Duodenal mucosa (tissue), 2 donors: ENCODE measurements around the gene EFCAB12.

Experiments
- H3K27ac ChIP-seq: one replicate; pipeline ENCODE4 v1.7.0; 2013; ENCODE audit warnings: low read depth, low read length
- H3K27me3 ChIP-seq, 2 donors: one replicate each; pipeline ENCODE4 v1.7.0; 2013; ENCODE audit warnings: low read length in 2 of 2, control low read depth in 1 of 2; ENCODE audit not compliant: insufficient read depth in 2 of 2, control insufficient read depth in 1 of 2
- H3K36me3 ChIP-seq, 2 donors: one replicate each; pipeline ENCODE4 v1.7.0; 2013; ENCODE audit warnings: low read length in 2 of 2, control low read depth in 1 of 2; ENCODE audit not compliant: insufficient read depth in 2 of 2, control insufficient read depth in 1 of 2
- H3K4me1 ChIP-seq, 2 donors: one replicate each; pipeline ENCODE4 v1.7.0; 2013; ENCODE audit warnings: low read length in 2 of 2, control low read depth in 1 of 2; ENCODE audit not compliant: insufficient read depth in 2 of 2, control insufficient read depth in 1 of 2
- H3K4me3 ChIP-seq, 2 donors: one replicate each; pipeline ENCODE4 v1.7.0; 2013; ENCODE audit warnings: low read length in 2 of 2, low read depth in 1 of 2
- H3K9ac ChIP-seq, 2 donors: one replicate each; pipeline ENCODE4 v1.7.0; 2013; ENCODE audit warnings: low read length in 2 of 2, low read depth in 1 of 2
- H3K9me3 ChIP-seq, 2 donors: one replicate each; pipeline ENCODE4 v1.7.0; 2013; ENCODE audit warnings: low read length in 2 of 2, control low read depth in 1 of 2; ENCODE audit not compliant: control insufficient read depth in 1 of 2

The EFCAB12 gene

DNA sequence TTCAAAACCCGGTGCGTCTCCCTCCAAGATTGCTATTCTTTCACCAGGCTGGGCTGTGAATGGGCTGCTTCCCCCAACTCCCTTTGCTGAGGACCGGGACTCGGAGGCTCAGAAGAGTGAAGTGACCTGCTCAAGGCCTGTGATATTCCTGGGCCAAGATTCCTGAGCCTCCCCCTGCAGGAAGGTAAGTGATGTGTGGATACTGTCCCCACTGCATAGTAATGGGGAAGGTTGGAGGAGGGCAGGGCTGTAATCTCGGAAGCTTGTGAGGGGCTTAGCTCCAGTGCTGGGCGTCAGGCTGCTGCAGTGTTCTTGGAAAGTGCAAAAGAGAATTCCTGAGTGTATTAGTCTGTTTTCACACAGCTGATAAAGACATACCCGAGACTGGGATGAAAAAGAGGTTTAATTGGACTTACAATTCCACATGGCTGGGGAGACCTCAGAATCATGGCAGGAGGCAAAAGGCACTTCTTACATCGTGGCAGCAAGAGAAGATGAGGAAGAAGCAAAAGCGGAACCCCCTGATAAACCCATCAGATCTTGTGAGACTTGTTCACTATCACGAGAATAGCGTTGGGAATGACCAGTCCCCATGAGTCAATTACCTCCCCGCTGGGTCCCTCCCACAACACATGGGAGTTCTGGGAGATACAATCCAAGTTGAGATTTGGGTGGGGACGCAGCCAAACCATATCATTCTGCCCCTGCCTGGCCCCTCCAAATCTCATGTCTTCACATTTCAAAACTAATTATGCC is 67.6 kb downstream of the EFCAB12 start:
- Histone ChIP-seq H3K27ac (no peak overlapping the region), H3K9ac (no peak overlapping the region), H3K4me3 (no peak overlapping the region), H3K9me3 (no peaks in the 10 kb centered on the region), H3K4me1 (no peaks in the 10 kb centered on the region), H3K36me3 (no peaks in the 10 kb centered on the region), H3K27me3 (no peaks in the 10 kb centered on the region)

DNA sequence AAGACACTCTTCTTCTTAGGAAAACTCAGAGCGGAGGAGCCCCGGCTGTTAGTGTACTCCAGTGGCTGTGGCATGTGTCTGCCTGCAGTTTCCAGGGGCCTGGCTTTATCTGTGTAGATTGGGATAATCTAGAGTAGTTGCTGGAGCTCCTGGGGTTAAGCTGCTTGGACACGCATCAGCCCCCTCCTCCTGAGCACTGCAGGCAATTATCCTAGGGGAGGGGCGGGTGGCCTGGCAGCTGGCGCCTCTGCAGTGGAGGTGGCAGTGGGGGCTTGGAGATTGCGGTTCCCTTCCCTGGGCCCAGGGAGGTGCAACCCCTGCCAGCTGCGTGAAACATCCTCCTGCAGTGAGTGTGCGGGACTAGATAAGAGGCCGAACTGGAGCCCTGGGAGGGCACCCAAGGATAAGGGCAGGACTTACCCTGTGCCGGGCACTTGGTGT is 68.2 kb downstream of the EFCAB12 start:
- Histone ChIP-seq H3K4me3 (no peak overlapping the region), H3K27me3 (no peaks in the 10 kb centered on the region), H3K27ac (no peak overlapping the region), H3K9ac (no peak overlapping the region), H3K9me3 (no peaks in the 10 kb centered on the region), H3K4me1 (no peaks in the 10 kb centered on the region), H3K36me3 (no peaks in the 10 kb centered on the region)

DNA sequence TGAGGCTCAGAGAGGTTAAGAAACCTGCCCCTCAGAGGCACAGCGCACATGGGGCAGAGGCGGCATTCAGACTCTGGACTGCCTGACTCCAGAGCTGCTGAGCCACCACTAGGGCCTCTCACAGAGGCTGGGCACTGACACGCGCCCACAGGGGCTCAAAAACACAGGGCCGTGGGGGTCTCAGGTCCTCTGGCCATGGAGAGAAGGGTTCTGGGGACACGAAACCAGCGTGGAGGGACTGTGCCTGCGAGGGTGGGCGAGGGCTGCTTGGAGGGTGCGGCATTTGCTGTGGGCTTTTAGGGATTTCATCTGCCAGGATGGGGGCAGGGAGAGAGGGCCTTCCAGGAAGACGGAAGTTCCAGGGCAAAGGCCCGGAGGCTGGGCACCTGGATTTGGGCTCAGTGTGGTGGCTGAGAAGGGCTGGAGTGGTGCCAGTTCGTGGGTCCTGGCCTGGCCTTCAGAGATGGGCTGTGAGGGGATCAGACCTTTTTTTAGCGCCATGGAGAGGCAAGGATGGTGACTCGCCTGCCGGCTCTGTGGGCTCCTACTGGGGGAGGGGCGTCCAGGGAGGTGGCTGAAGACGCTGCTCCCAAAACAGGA is 69.6 kb downstream of the EFCAB12 start:
- no peak overlapping the region for H3K9ac ChIP-seq
- H3K27me3 ChIP-seq: no peaks in the 10 kb centered on the region
- no peaks in the 10 kb centered on the region for H3K36me3 ChIP-seq
- H3K9me3 ChIP-seq: no peaks in the 10 kb centered on the region
- no peak overlapping the region for H3K4me3 ChIP-seq
- no peak overlapping the region for H3K27ac ChIP-seq
- no peaks in the 10 kb centered on the region for H3K4me1 ChIP-seq

DNA sequence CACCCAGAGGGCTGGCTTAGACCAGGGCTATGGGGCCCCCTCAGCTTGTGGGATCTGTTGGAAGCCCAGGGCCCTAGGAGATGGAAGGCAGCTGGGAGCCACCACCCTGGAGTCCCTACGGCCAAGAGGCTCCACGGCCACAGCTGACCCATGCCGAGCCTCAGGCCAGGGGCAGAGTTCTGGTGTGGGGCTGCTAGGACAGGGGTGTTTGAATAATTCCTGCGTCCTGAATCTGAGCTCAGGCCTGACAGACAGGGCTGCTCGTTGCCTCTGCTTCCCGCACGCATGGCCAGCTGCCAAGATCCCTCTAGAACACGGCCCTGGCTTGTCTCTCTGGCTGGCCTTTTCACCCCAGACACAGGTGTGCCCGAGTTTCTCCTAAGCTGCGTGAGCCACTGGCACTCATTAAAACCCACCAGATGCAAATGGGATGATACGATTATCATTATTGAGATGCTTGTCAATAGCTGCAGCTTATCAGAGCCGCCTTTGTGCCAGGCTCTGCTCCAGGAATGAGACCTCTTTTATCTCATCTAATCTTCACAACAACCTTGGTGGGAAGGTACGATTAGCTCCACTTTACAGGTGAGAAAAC is 70.2 kb downstream of the EFCAB12 start:
- Histone ChIP-seq H3K36me3 (no peaks in the 10 kb centered on the region), H3K4me3 (no peak overlapping the region), H3K9me3 (no peaks in the 10 kb centered on the region), H3K9ac (no peak overlapping the region), H3K27ac (no peak overlapping the region), H3K27me3 (no peaks in the 10 kb centered on the region), H3K4me1 (no peaks in the 10 kb centered on the region)

DNA sequence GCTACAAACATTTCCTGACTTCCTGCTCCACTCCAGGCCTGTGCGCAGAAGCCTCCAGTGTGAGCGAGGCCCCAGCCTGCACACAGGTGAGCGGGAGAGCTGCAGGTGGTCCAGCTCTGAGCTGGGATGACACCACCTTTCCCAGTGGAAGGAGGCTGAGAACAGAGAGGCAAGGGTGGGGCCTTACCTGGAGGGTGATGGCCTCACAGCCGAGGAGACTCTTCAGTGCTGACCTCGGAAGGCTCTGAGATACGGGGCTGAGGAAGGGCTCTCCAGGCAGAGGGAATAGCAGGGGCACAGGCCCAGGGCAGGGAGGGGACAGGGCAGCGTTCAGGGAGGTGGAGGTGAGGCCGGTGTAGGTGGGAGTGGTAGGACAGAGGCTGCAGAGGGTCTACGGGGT is 70.8 kb downstream of the EFCAB12 start:
- Histone ChIP-seq H3K4me1 (no peaks in the 10 kb centered on the region), H3K36me3 (no peaks in the 10 kb centered on the region)

DNA sequence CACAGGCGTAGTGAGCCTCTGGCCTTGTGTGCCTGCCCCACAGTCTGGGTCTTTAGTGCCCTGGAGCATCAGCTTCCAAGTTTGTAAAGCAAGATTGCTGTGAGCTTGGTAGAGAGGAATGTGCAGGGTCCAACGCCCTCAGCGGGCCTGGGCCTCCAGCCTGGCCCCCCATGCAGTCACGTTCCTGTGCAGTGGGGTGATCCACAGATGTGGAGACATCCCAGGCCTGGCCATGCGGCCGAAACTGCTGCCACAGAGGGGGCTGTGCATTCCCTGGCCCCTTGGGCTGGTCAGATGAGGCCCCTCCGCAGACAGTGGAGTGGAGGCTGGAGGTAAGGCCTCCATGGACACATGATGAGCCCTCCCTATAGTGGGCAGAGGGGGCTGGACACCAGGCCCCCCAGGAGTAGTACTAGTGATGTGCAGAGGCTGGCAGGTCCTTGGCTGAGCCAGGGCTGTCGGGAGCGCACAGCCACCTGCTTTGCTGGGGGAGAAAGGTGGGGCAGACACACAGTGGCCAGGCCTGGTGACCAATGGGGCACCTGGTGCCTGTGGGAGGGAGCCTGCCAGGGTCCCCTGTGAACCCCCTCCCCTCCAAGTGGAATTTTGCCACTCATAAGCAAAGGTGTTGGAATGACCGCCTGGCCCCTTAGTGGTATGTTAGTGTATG is 71.5 kb downstream of the EFCAB12 start:
- Histone ChIP-seq H3K9ac (no peak overlapping the region), H3K36me3 (no peaks in the 10 kb centered on the region), H3K9me3 (no peaks in the 10 kb centered on the region), H3K27ac (no peak overlapping the region), H3K4me1 (no peaks in the 10 kb centered on the region), H3K27me3 (no peaks in the 10 kb centered on the region), H3K4me3 (no peak overlapping the region)

More for the DNA sequence above, 70.8 kb downstream of the EFCAB12 start:
- no peak overlapping the region for H3K4me3 ChIP-seq
- H3K9me3 ChIP-seq: no peaks in the 10 kb centered on the region
- H3K27ac ChIP-seq: no peak overlapping the region
- H3K27me3 ChIP-seq: no peaks in the 10 kb centered on the region
- no peak overlapping the region for H3K9ac ChIP-seq

DNA sequence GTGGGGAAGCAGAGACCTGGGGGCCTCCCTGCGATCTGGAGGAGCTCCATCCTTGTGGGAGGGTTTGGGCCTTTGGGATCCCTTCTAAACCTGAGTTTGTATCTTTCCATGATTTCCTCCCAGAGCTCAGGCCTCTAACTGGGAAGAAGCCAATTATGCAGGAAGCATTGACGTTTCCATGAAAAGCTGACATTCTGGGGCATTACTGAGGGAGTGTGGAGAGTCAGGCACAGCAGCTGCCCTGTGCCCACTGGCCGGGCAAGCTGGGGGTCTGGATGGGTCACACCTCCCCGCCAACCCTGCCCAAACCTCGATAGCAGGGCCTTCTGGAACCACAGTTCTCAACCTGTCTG is 74.9 kb downstream of the EFCAB12 start:
- no peak overlapping the region for H3K27ac ChIP-seq
- no peaks in the 10 kb centered on the region for H3K4me1 ChIP-seq
- H3K36me3 ChIP-seq: no peaks in the 10 kb centered on the region
- H3K9me3 ChIP-seq: no peaks in the 10 kb centered on the region
- H3K4me3 ChIP-seq: no peak overlapping the region
- H3K9ac ChIP-seq: no peak overlapping the region
- H3K27me3 ChIP-seq: no peaks in the 10 kb centered on the region

DNA sequence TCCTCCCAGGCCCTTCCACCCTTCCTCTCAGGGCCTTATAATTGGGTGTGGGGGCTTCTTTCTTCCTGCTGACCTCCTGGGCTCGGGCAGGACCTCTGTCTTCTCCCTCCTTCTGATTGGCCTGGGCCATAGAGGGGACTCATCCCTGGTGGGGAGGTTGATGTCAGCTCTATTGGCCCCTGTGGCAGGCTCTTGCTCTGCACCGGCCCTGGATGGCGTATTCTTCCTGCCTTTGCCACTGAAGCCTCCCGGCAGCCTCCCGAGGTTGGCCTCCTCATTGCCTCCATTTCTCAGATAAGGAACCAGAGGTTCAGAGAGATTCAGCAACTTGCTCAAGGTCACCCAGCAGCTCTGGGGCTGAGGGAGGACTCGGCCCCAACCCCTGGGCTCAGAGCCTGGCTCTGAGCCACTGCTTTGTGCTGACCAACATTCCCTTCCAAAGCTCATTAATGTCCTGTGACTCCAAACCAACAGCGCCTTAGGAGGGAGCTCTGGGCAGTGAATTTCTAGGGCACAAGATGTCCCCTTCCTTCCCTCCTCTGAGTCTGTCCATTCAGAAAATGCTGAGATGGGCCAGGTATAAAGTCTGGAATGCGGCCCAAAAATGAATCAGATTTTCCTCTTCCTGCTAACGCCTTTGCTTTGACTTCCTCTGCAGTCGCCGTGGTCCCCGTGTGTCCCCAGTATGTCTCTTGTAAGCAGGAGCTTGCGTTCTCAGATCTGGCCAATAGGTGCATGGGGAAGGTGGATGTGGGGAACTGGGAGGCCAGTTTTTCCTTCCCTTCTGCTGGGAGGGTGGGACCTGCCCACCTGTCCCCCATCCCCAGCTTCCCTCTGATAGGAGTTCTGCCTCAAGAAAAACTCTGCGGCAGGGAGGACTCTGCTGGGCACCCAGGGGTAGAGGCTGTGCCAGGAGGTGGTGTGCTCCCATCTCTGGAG is 75.5 kb downstream of the EFCAB12 start:
- no peak overlapping the region for H3K9ac ChIP-seq
- no peak overlapping the region for H3K27ac ChIP-seq

DNA sequence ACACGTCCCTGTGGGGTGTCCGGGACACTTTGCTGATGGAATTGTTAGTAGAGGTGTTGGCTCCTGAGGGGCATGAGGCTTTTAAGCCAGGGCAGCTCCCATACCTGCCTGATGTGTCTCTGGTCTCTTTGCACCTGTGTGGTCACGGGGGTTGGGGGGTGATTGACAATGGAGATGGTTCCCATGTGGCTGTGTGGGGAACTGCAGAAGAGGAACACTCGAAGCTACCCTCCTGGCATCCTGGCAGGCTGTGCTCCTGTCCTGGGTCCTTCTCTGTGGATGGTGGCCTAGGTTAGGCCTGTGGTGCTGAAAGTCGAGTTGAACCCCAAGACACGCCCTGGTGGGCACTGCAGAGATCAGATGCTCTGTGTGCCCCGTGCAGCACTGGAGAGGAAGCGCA is 76.4 kb downstream of the EFCAB12 start:
- H3K4me3 ChIP-seq: no peak overlapping the region
- no peak overlapping the region for H3K27ac ChIP-seq
- peaks cover 2 to 5% of the 10 kb centered on the region in 2 donors for H3K4me1 ChIP-seq
- no peaks in the 10 kb centered on the region for H3K9me3 ChIP-seq
- H3K27me3 ChIP-seq: no peaks in the 10 kb centered on the region
- no peaks in the 10 kb centered on the region for H3K36me3 ChIP-seq
- H3K9ac ChIP-seq: no peak overlapping the region

More for the DNA sequence above, 75.5 kb downstream of the EFCAB12 start:
- no peaks in the 10 kb centered on the region for H3K36me3 ChIP-seq
- no peaks in the 10 kb centered on the region for H3K4me1 ChIP-seq
- H3K4me3 ChIP-seq: no peak overlapping the region
- H3K9me3 ChIP-seq: no peaks in the 10 kb centered on the region
- H3K27me3 ChIP-seq: no peaks in the 10 kb centered on the region
